NCI-H146 treated with DMSO at 0.1 percent for 48 hours (cell line): ENCODE measurements around the gene FAM186B.
"Not testable (repeated sequence)": the region's sequence is repeated elsewhere in the genome, so short reads cannot be mapped to it uniquely, and the experiment has no call there.

Experiments
- DNase-seq: peaks from one replicate; lab custom pipeline; 2025; ENCODE audit not compliant: unreplicated experiment; lab: John Stamatoyannopoulos, UW

Gene FAM186B

GRCh38 chr12:49605539-49605938 lies at the start of gene FAM186B:
TSS of gene FAM186B (minus strand) at chr12:49605639. CDS start at chr12:49605477, 162 bp downstream.
- not testable (repeated sequence) for DNase-seq

- no peak for DNase-seq
Measured at GRCh38 chr12:49654715-49655114, 49.3 kb upstream of the FAM186B start.

- no peak for DNase-seq
Measured at GRCh38 chr12:49652921-49653520, 47.6 kb upstream of the FAM186B start.

GRCh38 chr12:49651855-49652254 lies 46.4 kb upstream of the FAM186B start:
- no peak for DNase-seq

- no peak for DNase-seq
Measured at GRCh38 chr12:49649892-49650291, 44.5 kb upstream of the FAM186B start.

- no peak for DNase-seq
Measured at GRCh38 chr12:49649445-49649844, 44.0 kb upstream of the FAM186B start.

- DNase-seq = no peak
Measured at GRCh38 chr12:49648712-49649003, 43.2 kb upstream of the FAM186B start.

GRCh38 chr12:49647827-49648711 lies 42.6 kb upstream of the FAM186B start:
- no peak for DNase-seq

GRCh38 chr12:49646871-49647654 lies 41.6 kb upstream of the FAM186B start:
- no peak for DNase-seq

GRCh38 chr12:49646331-49646830 lies 40.9 kb upstream of the FAM186B start:
- no peak for DNase-seq

- no peak for DNase-seq
Measured at GRCh38 chr12:49645146-49646039, 40.0 kb upstream of the FAM186B start.

- DNase-seq = peak; percentile 41
Measured at GRCh38 chr12:49644620-49644994, 39.2 kb upstream of the FAM186B start.

- DNase-seq = no peak
Measured at GRCh38 chr12:49643961-49644619, 38.7 kb upstream of the FAM186B start.

- no peak for DNase-seq
Measured at GRCh38 chr12:49643135-49643534, 37.7 kb upstream of the FAM186B start.

- no peak for DNase-seq
Measured at GRCh38 chr12:49642370-49642802, 36.9 kb upstream of the FAM186B start.

- no peak for DNase-seq
Measured at GRCh38 chr12:49641748-49642369, 36.4 kb upstream of the FAM186B start.

- DNase-seq = no peak
Measured at GRCh38 chr12:49636979-49637755, 31.7 kb upstream of the FAM186B start.

GRCh38 chr12:49636574-49636973 lies 31.1 kb upstream of the FAM186B start:
- no peak for DNase-seq

GRCh38 chr12:49635656-49636055 lies 30.2 kb upstream of the FAM186B start:
- DNase-seq = no peak
